Mammary epithelial cell (primary cell): ENCODE data around the gene FER.

ENCODE experiments used
- CTCF ChIP-seq, 2 donors: IDR thresholded peaks in 1 of 2; conservative IDR thresholded peaks in 1 of 2; 2 replicates each; pipeline ENCODE4 v1.5.1; 2011 to 2012; ENCODE audit warnings: inconsistent platforms in 2 of 2, low read length in 2 of 2, mild to moderate bottlenecking in 2 of 2, control low read depth in 1 of 2, low read depth in 1 of 2; ENCODE audit not compliant: insufficient read depth in 1 of 2; ENCODE audit errors: extremely low read depth in 1 of 2
- EZH2 ChIP-seq: IDR thresholded peaks from 2 replicates; pipeline ENCODE4 v1.6.1; 2012; ENCODE audit warnings: low read length, inconsistent platforms, borderline replicate concordance

GRCh38 chr5:109191153-109191558 lies 443.5 kb downstream of the FER start:
- TF ChIP-seq CTCF (conservative IDR thresholded peaks at IDR 0.05 in 1 of 2, IDR thresholded peaks at IDR 0.05 in 1 of 2; ENCODE audit: extremely low read depth in 1 of 2, insufficient read depth in 1 of 2, low read depth in 1 of 2, low read length in 2 of 2), result no peak
- no peak for TF ChIP-seq EZH2
